GM12891 (cell line): ENCODE data around the gene MRRF.

Experiments
- POLR2A ChIP-seq: IDR thresholded peaks from 2 replicates; pipeline ENCODE4 v1.6.1; 2011; ENCODE audit warnings: low read depth, low read length, control low read depth
- POLR2AphosphoS5 ChIP-seq: IDR thresholded peaks from 2 replicates; pipeline ENCODE4 v1.6.1; 2011; ENCODE audit warnings: low read depth, low read length, control low read depth
- SPI1 ChIP-seq: IDR thresholded peaks from 2 replicates; pipeline ENCODE4 v1.6.1; 2011; ENCODE audit warnings: low read depth, low read length, control low read depth
- TAF1 ChIP-seq: IDR thresholded peaks from 2 replicates; pipeline ENCODE4 v1.6.1; 2011; ENCODE audit warnings: low read depth, low read length, control low read depth

DNA sequence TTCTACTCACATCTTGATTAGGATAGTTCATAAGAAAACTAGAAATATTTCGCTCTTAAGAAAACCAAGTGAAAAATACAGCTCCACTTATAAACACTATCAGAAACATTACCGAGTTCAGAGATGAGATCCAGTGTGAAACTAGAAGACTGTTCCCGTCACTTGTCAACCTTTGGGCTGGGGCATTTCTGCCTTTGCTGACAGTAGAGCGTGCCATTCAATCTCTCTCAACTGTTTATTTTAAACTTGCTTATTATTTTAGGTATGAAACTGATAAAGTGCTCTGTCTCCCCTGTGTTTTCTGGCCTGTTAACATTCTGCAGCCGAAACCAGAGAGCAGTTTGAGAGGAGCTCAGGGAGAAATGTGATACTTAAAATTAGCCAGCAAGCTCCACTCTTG is 16.7 kb downstream of the MRRF start:
- TF ChIP-seq POLR2AphosphoS5 (no peak), POLR2A (no peak), SPI1 (no peak), TAF1 (no peak)
